Body of pancreas (tissue), 4 donors: ENCODE measurements around the gene CBS.
"Not testable (repeated sequence)": the region's sequence is repeated elsewhere in the genome, so short reads cannot be mapped to it uniquely, and the experiment has no call there.

Experiments used
- CTCF ChIP-seq, 7 experiments: fragments of 450-650 bp in 4 of 7; fragments of 200-600 bp in 3 of 7; sonication (generic) in 3 of 7; IDR thresholded peaks; one replicate each; pipeline ENCODE4 v1.5.1; 2016 to 2019; ENCODE audit warnings: antibody characterized with exemption in 7 of 7
- POLR2A ChIP-seq, 3 donors: fragments of 450-650 bp; IDR thresholded peaks; one replicate each; pipeline ENCODE4 v1.6.1; 2016; ENCODE audit warnings: antibody characterized with exemption in 3 of 3, mild to moderate bottlenecking in 2 of 3

DNA sequence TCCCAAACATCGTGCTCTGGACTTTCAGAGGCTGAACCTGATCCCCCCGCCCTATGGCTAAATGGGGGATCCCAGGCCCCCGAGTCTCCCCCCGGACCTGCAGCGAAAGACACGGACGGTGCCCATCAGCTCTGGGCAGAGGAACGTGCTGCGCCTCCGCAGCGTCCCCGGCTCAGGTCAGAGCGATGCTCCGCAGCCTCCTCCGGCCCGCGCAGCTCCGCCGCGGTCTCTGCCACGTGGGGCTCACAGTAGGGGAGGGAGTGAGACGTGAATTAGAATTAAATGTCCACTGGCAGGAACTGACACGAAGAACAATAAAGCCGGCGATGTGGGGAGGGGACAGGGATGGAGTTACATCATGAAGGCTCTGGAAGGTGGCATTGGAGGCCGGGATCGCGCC is 1.0 kb upstream of the CBS start:
- not testable (repeated sequence) for TF ChIP-seq CTCF, POLR2A (IDR thresholded peaks at IDR 0.05)
